Endodermal cell (in vitro differentiated cells): ENCODE results near the gene CCL11. TPM values are rescaled to one million over a fixed set of nuclear protein-coding genes. Genes with fewer than 3 reads are reported as not detected.

Experiments
- DNase-seq: peaks from one replicate; pipeline ENCODE4 v3.0.0-alpha.2; 2017
- H3K27ac ChIP-seq: 2 replicates; pipeline ENCODE4 v1.5.1; 2013; ENCODE audit warnings: mild to moderate bottlenecking, low read depth, low read length, moderate library complexity
- H3K27me3 ChIP-seq: 2 replicates; pipeline ENCODE4 v1.6.1; 2013; ENCODE audit warnings: mild to moderate bottlenecking, low read length, moderate library complexity; ENCODE audit not compliant: insufficient read depth, control insufficient read depth, poor library complexity, severe bottlenecking
- H3K36me3 ChIP-seq: 2 replicates; pipeline ENCODE4 v1.7.0; 2013; ENCODE audit warnings: mild to moderate bottlenecking, low read length, moderate library complexity; ENCODE audit not compliant: control insufficient read depth, insufficient read depth
- H3K4me1 ChIP-seq: one replicate; pipeline ENCODE4 v1.7.0; 2013; ENCODE audit warnings: low read length; ENCODE audit not compliant: control insufficient read depth, insufficient read depth
- H3K4me3 ChIP-seq: 2 replicates; pipeline ENCODE4 v1.5.1; 2013; ENCODE audit warnings: mild to moderate bottlenecking, low read length, moderate library complexity
- H3K9ac ChIP-seq: 2 replicates; pipeline ENCODE4 v1.6.1; 2013; ENCODE audit warnings: mild to moderate bottlenecking, low read length, moderate library complexity; ENCODE audit not compliant: poor library complexity, severe bottlenecking; ENCODE audit errors: extremely low read depth
- H3K9me3 ChIP-seq: 2 replicates; pipeline ENCODE4 v1.6.1; 2013; ENCODE audit warnings: mild to moderate bottlenecking, low read length, moderate library complexity; ENCODE audit not compliant: control insufficient read depth
- H3K27ac Mint-ChIP-seq: 2 replicates; pipeline ENCODE4 v1.8.0; 2020; ENCODE audit warnings: mixed read lengths
- H3K27me3 Mint-ChIP-seq: 2 replicates; pipeline ENCODE4 v1.8.0; 2021; ENCODE audit warnings: mild to moderate bottlenecking, mixed read lengths; ENCODE audit not compliant: insufficient read depth
- H3K36me3 Mint-ChIP-seq: 2 replicates; pipeline ENCODE4 v1.8.0; 2020; ENCODE audit warnings: low read depth, mixed read lengths
- H3K4me1 Mint-ChIP-seq: 2 replicates; pipeline ENCODE4 v1.8.0; 2020; ENCODE audit warnings: mixed read lengths
- H3K4me3 Mint-ChIP-seq: 2 replicates; pipeline ENCODE4 v1.8.0; 2020; ENCODE audit warnings: mild to moderate bottlenecking, moderate library complexity, mixed read lengths
- H3K9me3 Mint-ChIP-seq: 2 replicates; pipeline ENCODE4 v1.8.0; 2020; ENCODE audit warnings: mild to moderate bottlenecking, mixed read lengths
- CTCF ChIP-seq: fragments of 200-600 bp; sonication (generic); conservative IDR thresholded peaks from 2 replicates; pipeline ENCODE4 v1.5.0; 2021; ENCODE audit warnings: antibody characterized with exemption, mild to moderate bottlenecking
- WGBS, 2 experiments: methylation state at CpG; one replicate each; pipeline versions ENCODE4 v1.1.5 to v1.1.7; 2013; ENCODE audit warnings: missing lambda C conversion rate in 2 of 2, mixed read lengths in 1 of 2; ENCODE audit not compliant: insufficient coverage in 1 of 2, insufficient read length in 1 of 2; 5-methylcytosine and 5-hydroxymethylcytosine counted together
- total RNA-seq, 2 donors: library from RNA; stranded (reverse); fragmentation: NEBNext Ultra II Directional in 1 of 2; extraction: Animal tissue kit (Norgen Biotek cat#: 25700) in 1 of 2; gene quantifications; 2 replicates in 1 of 2; 3 replicates in 1 of 2; pipeline ENCODE4 v1.2.1, GENCODE V29; 2021

Gene CCL11
- total RNA-seq, 2 donors from 2014 or later = not detected

- H3K27me3 Mint-ChIP-seq = peaks cover 16% of the 10 kb centered on the region
- Histone ChIP-seq H3K9me3 (peaks cover 5% of the 10 kb centered on the region), H3K27me3 (no peaks in the 10 kb centered on the region), H3K4me3 (no peak overlapping the region), H3K9ac (no peak overlapping the region), H3K36me3 (no peaks in the 10 kb centered on the region), H3K27ac (no peak overlapping the region), H3K4me1 (no peaks in the 10 kb centered on the region)
- H3K4me3 Mint-ChIP-seq = no peak overlapping the region
- TF ChIP-seq CTCF = no peak
- WGBS, 2 experiments = 89% methylated on average over 1 of the region's 1 CpG; no CpG with 5 or more reads in 1 of the 2 experiments
- no peak overlapping the region for H3K27ac Mint-ChIP-seq
- no peaks in the 10 kb centered on the region for H3K36me3 Mint-ChIP-seq
- peaks cover 6% of the 10 kb centered on the region for H3K9me3 Mint-ChIP-seq
- no peak for DNase-seq
- H3K4me1 Mint-ChIP-seq = no peaks in the 10 kb centered on the region
Measured at GRCh38 chr17:34337701-34338100, 52.2 kb downstream of the CCL11 start.

Other genes with a start within 250 kb of the CCL11 start
- gene CCL2, start 30.5 kb upstream of the CCL11 start, total RNA-seq = 10 to 100 TPM; 23.8 to 61.4 TPM
- not detected for gene CCL7, start 15.5 kb upstream of the CCL11 start, total RNA-seq
- gene CCL8, start 33.7 kb downstream of the CCL11 start, total RNA-seq = not detected
- not detected for gene CCL13, start 70.7 kb downstream of the CCL11 start, total RNA-seq
- not detected for gene CCL1, start 77.5 kb downstream of the CCL11 start, total RNA-seq